Ishikawa (cell line): ENCODE data around the gene SPATA46.

ENCODE experiments used
- CEBPB ChIP-seq: IDR thresholded peaks from 2 replicates; pipeline ENCODE4 v1.6.1; 2012
- CREB1 ChIP-seq: IDR thresholded peaks from 2 replicates; pipeline ENCODE4 v1.6.1; 2012; ENCODE audit warnings: low read depth
- EGR1 ChIP-seq: IDR thresholded peaks from 2 replicates; pipeline ENCODE4 v1.6.1; 2012
- EP300 ChIP-seq: IDR thresholded peaks from 2 replicates; pipeline ENCODE4 v1.6.1; 2012; ENCODE audit warnings: borderline replicate concordance
- FOXM1 ChIP-seq: IDR thresholded peaks from 2 replicates; pipeline ENCODE4 v1.6.1; 2012; ENCODE audit warnings: low read depth, borderline replicate concordance
- MAX ChIP-seq: IDR thresholded peaks from 2 replicates; pipeline ENCODE4 v1.6.1; 2012
- NFIC ChIP-seq: IDR thresholded peaks from 2 replicates; pipeline ENCODE4 v1.6.1; 2012
- RAD21 ChIP-seq: IDR thresholded peaks from 2 replicates; pipeline ENCODE4 v1.6.1; 2012; ENCODE audit warnings: low read depth
- REST ChIP-seq: IDR thresholded peaks from 2 replicates; pipeline ENCODE4 v1.6.1; 2012; ENCODE audit warnings: low read depth, mild to moderate bottlenecking
- TAF1 ChIP-seq: IDR thresholded peaks from 2 replicates; pipeline ENCODE4 v1.6.1; 2012; ENCODE audit warnings: low read depth, mild to moderate bottlenecking
- TCF12 ChIP-seq: IDR thresholded peaks from 2 replicates; pipeline ENCODE4 v1.6.1; 2012; ENCODE audit warnings: low read depth
- TEAD4 ChIP-seq: IDR thresholded peaks from 2 replicates; pipeline ENCODE4 v1.6.1; 2012
- USF1 ChIP-seq: IDR thresholded peaks from 2 replicates; pipeline ENCODE4 v1.6.1; 2012
- YY1 ChIP-seq: IDR thresholded peaks from 2 replicates; pipeline ENCODE4 v1.6.1; 2012; ENCODE audit warnings: low read depth
- ZBTB7A ChIP-seq: IDR thresholded peaks from 2 replicates; pipeline ENCODE4 v1.6.1; 2012; ENCODE audit warnings: low read depth

SPATA46 gene

GRCh38 chr1:162357681-162358266 is 18.9 kb downstream of the SPATA46 start:
- no peak for TF ChIP-seq EP300
- peak; percentile 68 for TF ChIP-seq RAD21

- TF ChIP-seq MAX (no peak), NFIC (no peak), ZBTB7A (no peak), CREB1 (no peak), RAD21 (no peak), FOXM1 (no peak), YY1 (no peak), TCF12 (no peak), EP300 (no peak), TAF1 (no peak), EGR1 (no peak), CEBPB (no peak), TEAD4 (no peak), USF1 (no peak), REST (no peak)
Observed at GRCh38 chr1:162353702-162354101, 23.0 kb downstream of the SPATA46 start.

GRCh38 chr1:162353078-162353477 is 23.6 kb downstream of the SPATA46 start:
- no peak for TF ChIP-seq MAX
- TF ChIP-seq TCF12 = no peak
- TF ChIP-seq NFIC = no peak
- no peak for TF ChIP-seq CREB1
- no peak for TF ChIP-seq TAF1
- TF ChIP-seq EGR1 = no peak
- no peak for TF ChIP-seq USF1
- TF ChIP-seq REST = no peak
- TF ChIP-seq CEBPB = no peak
- no peak for TF ChIP-seq FOXM1
- TF ChIP-seq YY1 = no peak
- TF ChIP-seq ZBTB7A = no peak
- TF ChIP-seq TEAD4 = no peak
- no peak for TF ChIP-seq RAD21
- TF ChIP-seq EP300 = no peak

GRCh38 chr1:162351246-162351842 is 25.3 kb downstream of the SPATA46 start:
- TF ChIP-seq EP300 = no peak
- no peak for TF ChIP-seq YY1
- no peak for TF ChIP-seq FOXM1
- no peak for TF ChIP-seq EGR1
- no peak for TF ChIP-seq TAF1
- TF ChIP-seq CEBPB = no peak
- no peak for TF ChIP-seq REST
- TF ChIP-seq TCF12 = no peak
- TF ChIP-seq RAD21 = no peak
- TF ChIP-seq TEAD4 = no peak
- TF ChIP-seq NFIC = no peak
- TF ChIP-seq USF1 = no peak
- TF ChIP-seq MAX = no peak
- no peak for TF ChIP-seq CREB1
- no peak for TF ChIP-seq ZBTB7A
